Type B pancreatic cell (in vitro differentiated cells): ENCODE results near the gene NTN1. TPM values are rescaled to one million over a fixed set of nuclear protein-coding genes. Genes with fewer than 3 reads are reported as not detected.
"Not testable (repeated sequence)": the region's sequence is repeated elsewhere in the genome, so short reads cannot be mapped to it uniquely, and the experiment has no call there.

Experiments
- DNase-seq: peaks from one replicate; pipeline ENCODE4 v3.0.0; 2021; ENCODE audit warnings: mixed read lengths; ENCODE audit not compliant: unreplicated experiment; ENCODE audit errors: extremely low spot score
- H3K27ac Mint-ChIP-seq: 2 replicates; pipeline ENCODE4 v1.8.0; 2021; ENCODE audit warnings: mild to moderate bottlenecking, mixed read lengths
- H3K27me3 Mint-ChIP-seq: 2 replicates; pipeline ENCODE4 v1.8.0; 2021; ENCODE audit warnings: mixed read lengths
- H3K36me3 Mint-ChIP-seq: 2 replicates; pipeline ENCODE4 v1.8.0; 2021; ENCODE audit warnings: mixed read lengths
- H3K4me1 Mint-ChIP-seq: one replicate; pipeline ENCODE4 v1.8.0; 2021; ENCODE audit warnings: mixed read lengths; ENCODE audit not compliant: unreplicated experiment
- H3K4me3 Mint-ChIP-seq: 2 replicates; pipeline ENCODE4 v1.8.0; 2021; ENCODE audit warnings: mild to moderate bottlenecking, mixed read lengths
- H3K9me3 Mint-ChIP-seq: 2 replicates; pipeline ENCODE4 v1.8.0; 2021; ENCODE audit warnings: mixed read lengths
- CTCF ChIP-seq: fragments of 200-600 bp; sonication (generic); conservative IDR thresholded peaks from 2 replicates; pipeline ENCODE4 v1.5.0; 2021; ENCODE audit warnings: antibody characterized with exemption, mild to moderate bottlenecking
- total RNA-seq: library from RNA; stranded (reverse); gene quantifications from 2 replicates; pipeline ENCODE4 v1.2.1, GENCODE V29; 2021; ENCODE audit warnings: low replicate concordance

The NTN1 gene
- total RNA-seq, 1 donor from 2014 or later, result 10.7 TPM

- no peak for DNase-seq
- Mint-ChIP-seq H3K4me3 (no peak overlapping the region), H3K4me1 (no peaks in the 10 kb centered on the region), H3K27me3 (peaks cover 5% of the 10 kb centered on the region), H3K9me3 (peaks cover 5% of the 10 kb centered on the region), H3K27ac (no peak overlapping the region), H3K36me3 (no peaks in the 10 kb centered on the region)
- TF ChIP-seq CTCF, result no peak
Measured at GRCh38 chr17:9094193-9094592, 72.9 kb downstream of the NTN1 start.

GRCh38 chr17:9095390-9095789 lies 74.1 kb downstream of the NTN1 start:
- Mint-ChIP-seq H3K4me1 (no peaks in the 10 kb centered on the region), H3K9me3 (peaks cover 5% of the 10 kb centered on the region), H3K36me3 (no peaks in the 10 kb centered on the region), H3K27ac (no peak overlapping the region), H3K4me3 (no peak overlapping the region), H3K27me3 (peaks cover 5% of the 10 kb centered on the region)
- DNase-seq, result no peak
- no peak for TF ChIP-seq CTCF

- peaks cover 5% of the 10 kb centered on the region for H3K9me3 Mint-ChIP-seq
- H3K4me1 Mint-ChIP-seq, result no peaks in the 10 kb centered on the region
- no peaks in the 10 kb centered on the region for H3K36me3 Mint-ChIP-seq
- TF ChIP-seq CTCF, result no peak
- H3K4me3 Mint-ChIP-seq, result no peak overlapping the region
- no peak overlapping the region for H3K27ac Mint-ChIP-seq
- peaks cover 5% of the 10 kb centered on the region for H3K27me3 Mint-ChIP-seq
- DNase-seq, result no peak
Measured at GRCh38 chr17:9098242-9098825, 77.0 kb downstream of the NTN1 start.

GRCh38 chr17:9101356-9101755 lies 80.0 kb downstream of the NTN1 start:
- Mint-ChIP-seq H3K27ac (no peak overlapping the region), H3K4me3 (no peak overlapping the region), H3K36me3 (no peaks in the 10 kb centered on the region), H3K4me1 (peaks cover 11% of the 10 kb centered on the region), H3K9me3 (peaks cover 5% of the 10 kb centered on the region), H3K27me3 (peaks cover 5% of the 10 kb centered on the region)
- TF ChIP-seq CTCF, result no peak
- no peak for DNase-seq

- H3K4me3 Mint-ChIP-seq, H3K9me3 Mint-ChIP-seq, H3K36me3 Mint-ChIP-seq, H3K27ac Mint-ChIP-seq, H3K27me3 Mint-ChIP-seq, DNase-seq: not testable (repeated sequence)
- peaks cover 11% of the 10 kb centered on the region for H3K4me1 Mint-ChIP-seq
Measured at GRCh38 chr17:9103193-9103592, 81.9 kb downstream of the NTN1 start.

GRCh38 chr17:9104370-9105041 lies 83.2 kb downstream of the NTN1 start:
- Mint-ChIP-seq H3K27me3 (peaks cover 3% of the 10 kb centered on the region), H3K9me3 (no peaks in the 10 kb centered on the region), H3K4me1 (peaks cover 11% of the 10 kb centered on the region), H3K36me3 (no peaks in the 10 kb centered on the region), H3K4me3 (no peak overlapping the region), H3K27ac (no peak overlapping the region)
- DNase-seq, result no peak
- no peak for TF ChIP-seq CTCF
